Activated CD4-positive, alpha-beta T cell treated with anti-CD3 and anti-CD28 coated beads for 4 hours (primary cell): ENCODE data around the gene EIF2D.
A peak's percentile ranks its signal among the peaks of the same experiment; 100 is the strongest.
"Not testable (repeated sequence)": the region's sequence is repeated elsewhere in the genome, so short reads cannot be mapped to it uniquely, and the experiment has no call there.

Experiments used
- DNase-seq, 2 donors: peaks; one replicate each; pipeline ENCODE4 v3.0.0-alpha.2; 2020

EIF2D gene, protein sequence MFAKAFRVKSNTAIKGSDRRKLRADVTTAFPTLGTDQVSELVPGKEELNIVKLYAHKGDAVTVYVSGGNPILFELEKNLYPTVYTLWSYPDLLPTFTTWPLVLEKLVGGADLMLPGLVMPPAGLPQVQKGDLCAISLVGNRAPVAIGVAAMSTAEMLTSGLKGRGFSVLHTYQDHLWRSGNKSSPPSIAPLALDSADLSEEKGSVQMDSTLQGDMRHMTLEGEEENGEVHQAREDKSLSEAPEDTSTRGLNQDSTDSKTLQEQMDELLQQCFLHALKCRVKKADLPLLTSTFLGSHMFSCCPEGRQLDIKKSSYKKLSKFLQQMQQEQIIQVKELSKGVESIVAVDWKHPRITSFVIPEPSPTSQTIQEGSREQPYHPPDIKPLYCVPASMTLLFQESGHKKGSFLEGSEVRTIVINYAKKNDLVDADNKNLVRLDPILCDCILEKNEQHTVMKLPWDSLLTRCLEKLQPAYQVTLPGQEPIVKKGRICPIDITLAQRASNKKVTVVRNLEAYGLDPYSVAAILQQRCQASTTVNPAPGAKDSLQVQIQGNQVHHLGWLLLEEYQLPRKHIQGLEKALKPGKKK

GRCh38 chr1:206612129-206612876, at the start of gene EIF2D:
EIF2D (minus strand) TSS chr1:206612465; CDS start chr1:206612342, 123 bp downstream.
- DNase-seq = peak; percentile 94 to 95

GRCh38 chr1:206661161-206661820, 49.0 kb upstream of the EIF2D start:
- no peak for DNase-seq

DNA sequence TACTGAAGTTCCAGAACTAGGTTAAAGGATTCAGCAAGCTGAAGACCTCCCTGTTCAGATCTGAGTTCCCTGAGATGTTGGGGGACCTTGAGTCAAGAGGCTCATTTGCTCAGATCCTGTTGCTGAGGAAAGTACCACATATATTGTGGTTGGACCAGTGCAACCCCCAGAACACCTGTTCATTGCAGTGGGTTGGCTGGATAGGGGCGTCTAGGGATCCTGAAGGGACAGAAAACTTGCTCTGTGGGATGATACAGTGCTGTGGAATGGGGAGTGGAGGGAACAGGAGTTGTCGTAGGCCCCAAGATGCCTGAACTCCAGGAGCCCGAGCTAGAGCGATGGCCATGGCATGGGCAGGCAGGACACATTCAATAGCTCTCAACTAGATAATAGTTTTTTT, 47.9 kb upstream of the EIF2D start:
- no peak for DNase-seq

DNA sequence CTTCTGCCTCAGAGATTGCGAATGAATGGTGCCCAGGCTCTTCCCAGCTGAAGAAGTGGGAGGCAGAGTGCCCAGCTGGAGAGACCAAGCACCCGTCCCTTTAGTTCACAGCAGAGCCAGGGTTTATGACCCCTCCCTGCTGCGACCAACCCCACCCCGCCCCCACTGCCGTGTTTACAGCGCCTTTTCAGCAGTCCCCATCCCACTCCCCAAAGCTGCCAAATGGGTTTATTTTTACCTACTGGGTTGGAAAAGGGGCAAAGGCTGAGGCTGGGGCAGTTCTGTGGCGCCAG, 46.7 kb upstream of the EIF2D start:
- DNase-seq = no peak

DNA sequence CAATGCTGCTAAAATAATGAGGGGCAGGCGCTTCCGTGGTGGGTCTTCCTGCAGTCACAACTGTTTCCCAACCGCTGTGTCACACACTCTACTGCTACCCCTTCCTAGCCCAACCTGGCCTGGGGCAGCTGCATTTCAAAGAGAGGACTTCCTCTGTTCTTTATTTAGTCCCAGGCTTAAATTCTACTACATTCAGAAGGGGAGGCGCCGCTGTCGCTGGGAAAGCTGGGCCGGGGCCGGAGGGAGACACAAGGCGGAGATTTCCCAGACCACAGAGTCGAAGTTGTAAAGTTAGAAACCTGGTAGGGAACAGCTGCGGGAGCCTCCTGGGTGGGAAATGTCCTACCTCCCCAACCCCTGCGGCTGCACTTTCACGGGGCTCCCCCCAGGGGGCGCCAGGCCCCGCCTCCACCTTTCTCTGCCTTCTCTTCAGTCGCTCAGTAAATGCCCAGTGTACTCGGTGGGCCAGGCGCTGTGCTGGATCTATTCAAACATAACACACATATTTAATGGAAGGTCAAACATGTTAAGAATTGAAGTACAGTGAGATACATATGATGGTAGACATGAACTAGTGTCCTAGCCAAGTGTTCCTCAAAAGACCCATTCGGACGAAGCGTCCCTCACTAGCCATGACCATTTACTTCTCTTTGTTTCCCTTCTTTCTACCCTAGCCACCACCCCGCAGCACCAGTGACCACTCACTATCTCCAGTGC, 46.2 kb upstream of the EIF2D start:
- peak; percentile 29 to 40 for DNase-seq

GRCh38 chr1:206657751-206658150, 45.5 kb upstream of the EIF2D start:
- DNase-seq = no peak

GRCh38 chr1:206656936-206657335, 44.7 kb upstream of the EIF2D start:
- DNase-seq = no peak

DNA sequence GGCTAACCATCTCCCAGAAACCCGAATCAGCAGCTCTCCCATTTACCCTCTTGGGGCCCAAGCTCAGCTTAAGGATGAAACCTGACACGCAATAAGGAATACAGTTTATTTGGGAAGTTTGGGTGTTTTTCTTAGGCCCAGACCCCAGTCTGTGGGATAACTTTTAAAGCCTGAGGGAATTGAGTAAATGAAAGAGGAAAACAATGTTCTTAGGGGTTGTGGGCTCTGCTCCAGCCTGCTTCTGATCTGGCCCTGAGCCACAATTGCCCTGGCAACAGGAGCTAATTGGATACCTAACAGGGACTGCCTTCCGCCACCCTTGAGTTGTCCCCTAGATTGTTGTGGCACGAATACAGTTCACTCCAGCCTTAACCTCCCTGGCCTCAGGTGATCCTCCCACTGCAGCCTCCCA, 43.2 kb upstream of the EIF2D start:
- DNase-seq = no peak

DNA sequence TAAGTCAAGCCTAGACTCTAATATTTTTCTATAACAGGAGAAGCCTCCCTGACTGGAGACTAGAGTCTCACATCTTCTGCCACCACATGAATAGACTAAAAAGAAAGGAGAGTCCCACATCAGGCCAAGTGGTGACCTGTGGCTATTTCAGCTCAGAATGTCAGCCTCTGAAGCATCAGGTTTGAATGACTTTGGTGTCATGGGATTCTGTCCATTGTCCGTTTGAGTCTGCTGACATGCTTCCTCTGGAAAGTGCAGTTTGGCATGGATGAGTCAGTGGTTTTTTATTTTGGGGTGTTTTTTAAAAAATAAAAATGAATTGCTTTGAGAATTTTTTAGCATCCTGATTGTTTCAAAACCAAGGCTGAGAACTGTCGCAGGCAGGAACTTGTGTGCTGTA, 42.6 kb upstream of the EIF2D start:
- no peak for DNase-seq

DNA sequence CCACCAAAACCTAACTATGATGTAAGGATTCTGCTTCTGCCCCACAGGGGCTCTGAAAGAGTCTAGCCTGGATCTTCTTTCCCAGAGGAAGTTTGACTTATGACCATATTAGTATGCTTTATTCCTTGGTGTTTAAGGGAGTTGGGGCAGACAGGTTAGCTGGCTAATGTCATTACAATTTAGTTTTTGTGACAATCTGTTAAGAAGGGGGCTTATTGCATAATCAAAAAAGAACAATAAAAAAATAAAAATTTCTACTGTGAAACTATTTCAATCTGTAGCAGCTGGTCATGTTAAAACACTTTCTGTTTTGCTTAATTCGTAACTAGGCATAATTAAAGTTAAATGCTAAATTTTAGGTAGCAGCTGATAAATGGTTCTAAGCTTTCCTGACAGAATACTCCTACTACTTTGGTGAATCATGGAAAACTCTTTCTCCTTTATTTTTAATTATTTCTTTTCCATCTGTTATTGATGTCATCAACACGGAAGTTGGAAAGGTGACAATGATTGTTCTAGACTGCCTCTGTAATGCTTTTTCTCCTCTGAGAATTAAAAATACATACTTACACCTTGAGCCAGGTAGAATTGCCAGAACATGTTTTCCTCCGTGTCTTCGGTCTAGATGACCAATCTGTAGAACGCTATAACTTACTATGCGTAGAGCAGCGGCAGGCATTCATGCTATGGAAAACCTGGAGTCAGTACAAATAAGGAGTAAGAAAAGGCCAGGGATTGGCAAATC, 41.6 kb upstream of the EIF2D start:
- no peak for DNase-seq

GRCh38 chr1:206651958-206652890, 40.0 kb upstream of the EIF2D start:
- no peak for DNase-seq

GRCh38 chr1:206651014-206651413, 38.7 kb upstream of the EIF2D start:
- no peak for DNase-seq

DNA sequence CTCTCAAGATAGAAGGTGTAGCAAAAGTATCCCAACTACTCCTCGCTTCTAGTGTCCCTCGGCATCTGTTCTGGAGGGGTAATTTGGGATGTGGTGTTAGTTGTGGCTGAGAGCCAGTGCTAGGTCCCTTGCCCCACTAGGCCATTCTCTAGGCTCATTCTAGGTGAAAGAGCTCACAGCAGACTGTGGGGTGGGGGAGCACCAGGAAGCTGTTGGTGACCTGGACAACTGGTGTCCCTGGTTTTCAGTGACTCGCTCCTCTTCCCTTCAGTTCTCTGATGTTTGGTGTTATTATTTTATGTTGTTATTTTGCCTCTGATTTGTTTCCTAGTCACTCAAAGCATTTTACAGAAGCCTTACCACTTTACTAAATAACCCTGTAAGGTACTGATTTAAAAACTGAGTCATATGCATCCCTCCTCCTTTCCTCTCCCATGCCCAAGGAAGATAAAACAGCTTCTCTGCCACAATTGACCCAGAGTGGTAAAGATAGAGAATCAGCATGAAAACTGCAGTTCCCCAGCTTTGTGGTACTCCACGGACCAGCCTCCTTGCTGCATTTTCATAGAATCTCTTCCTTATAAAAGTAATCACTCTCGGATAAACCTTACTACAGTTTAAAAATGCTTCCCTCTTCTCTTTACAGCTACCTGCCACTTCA, 37.1 kb upstream of the EIF2D start:
- DNase-seq = no peak

DNA sequence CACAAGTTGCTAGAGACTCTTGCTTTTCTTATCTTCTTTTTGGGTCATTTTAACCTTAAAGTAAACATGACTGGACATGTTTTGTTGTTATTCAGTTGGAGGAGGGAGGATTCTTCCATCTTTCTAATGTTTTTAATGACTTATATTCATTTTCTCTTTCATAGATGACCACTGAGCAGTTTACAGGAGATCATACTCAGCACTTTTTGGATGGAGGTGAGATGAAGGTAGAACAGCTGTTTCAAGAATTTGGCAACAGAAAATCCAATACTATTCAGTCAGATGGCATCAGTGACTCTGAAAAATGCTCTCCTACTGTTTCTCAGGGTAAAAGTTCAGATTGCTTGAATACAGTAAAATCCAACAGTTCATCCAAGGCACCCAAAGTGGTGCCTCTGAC, 35.0 kb upstream of the EIF2D start:
- no peak for DNase-seq

GRCh38 chr1:206646504-206646903, 34.2 kb upstream of the EIF2D start:
- DNase-seq = no peak

DNA sequence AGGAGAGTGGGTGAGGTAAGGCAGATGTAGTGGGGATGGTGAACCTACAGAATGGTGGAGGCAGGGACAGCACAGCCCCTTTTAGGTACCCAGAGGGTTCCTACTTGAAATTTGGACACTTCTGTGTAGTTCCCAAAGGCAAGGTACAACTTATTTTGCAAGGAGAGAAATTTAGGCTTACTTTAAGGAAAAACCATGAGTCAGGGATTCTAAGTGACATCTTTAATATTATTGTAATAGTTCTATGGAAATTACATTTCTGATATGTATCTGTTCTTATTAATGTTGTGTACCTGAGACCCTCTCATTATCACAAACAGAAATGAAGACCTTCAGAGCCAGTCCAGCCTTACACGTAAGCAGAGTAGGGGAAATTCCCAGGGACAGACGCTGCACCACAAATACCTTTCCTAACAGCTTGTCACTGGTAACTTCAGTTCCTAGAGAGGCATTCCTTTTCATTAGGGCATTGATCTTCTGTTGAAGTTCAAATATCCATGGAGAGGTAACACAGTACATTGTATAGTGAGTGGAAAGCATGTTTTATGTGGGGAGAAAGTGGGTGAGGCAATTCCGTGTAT, 30.9 kb upstream of the EIF2D start:
- DNase-seq = no peak

- DNase-seq = not testable (repeated sequence)
Observed at GRCh38 chr1:206642074-206642473, 29.8 kb upstream of the EIF2D start.

GRCh38 chr1:206637605-206638004, 25.3 kb upstream of the EIF2D start:
- DNase-seq = no peak

GRCh38 chr1:206636671-206637070, 24.4 kb upstream of the EIF2D start:
- DNase-seq = no peak

DNA sequence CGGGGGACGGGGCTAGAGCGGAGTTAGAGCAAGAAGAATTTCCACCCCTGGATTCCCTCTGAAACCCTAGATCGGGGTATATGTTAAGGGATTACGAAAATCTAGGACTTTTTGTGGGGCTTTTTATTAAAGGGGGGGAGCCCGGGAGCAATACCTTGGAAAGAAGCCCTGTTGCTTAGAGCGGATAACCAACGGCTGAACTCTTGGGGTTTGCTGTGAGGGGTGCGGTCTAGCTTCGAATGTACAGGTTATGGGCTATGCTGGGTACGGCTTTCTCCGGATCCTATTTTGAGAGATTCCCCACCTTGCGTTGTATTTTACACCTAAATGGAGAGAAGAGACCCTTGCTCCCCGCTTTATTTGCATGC, 23.7 kb upstream of the EIF2D start:
- no peak for DNase-seq
